Measurements from ENCODE around the gene THSD4. TPM values are rescaled to one million over a fixed set of nuclear protein-coding genes. Genes with fewer than 3 reads are reported as not detected.

THSD4 gene
- total and polyA plus RNA-seq, 2 experiments from 2014 or later = 5.1 to 25.5 TPM

DNA sequence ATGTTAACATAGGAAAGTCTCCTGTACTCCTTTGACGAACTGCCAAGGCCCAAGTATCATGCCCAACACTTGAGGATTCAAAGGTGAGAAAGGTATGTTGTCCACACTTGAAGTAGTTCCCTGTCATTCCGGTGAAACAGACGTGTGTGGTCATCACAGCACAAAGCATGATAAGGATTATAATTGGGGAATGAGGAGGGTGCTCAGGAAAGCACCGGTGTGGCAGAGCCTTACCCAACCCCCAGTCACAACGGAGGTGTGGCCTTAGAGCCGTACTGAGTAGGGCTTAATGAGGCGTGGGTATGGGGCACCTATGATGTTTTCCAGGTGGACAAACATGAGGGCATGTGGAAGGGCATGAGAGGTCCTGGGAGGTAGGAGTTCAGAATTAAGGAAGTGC, 492.1 kb downstream of the THSD4 start:
- H3K9me3 ChIP-seq (ENCODE audit: low read depth) = no peaks in the 10 kb centered on the region
- H3K27ac ChIP-seq = no peak overlapping the region
- no peak for DNase-seq (ENCODE audit: low read depth in 1 of 2, low spot score in 1 of 2)
- TF ChIP-seq, protein P1, sequence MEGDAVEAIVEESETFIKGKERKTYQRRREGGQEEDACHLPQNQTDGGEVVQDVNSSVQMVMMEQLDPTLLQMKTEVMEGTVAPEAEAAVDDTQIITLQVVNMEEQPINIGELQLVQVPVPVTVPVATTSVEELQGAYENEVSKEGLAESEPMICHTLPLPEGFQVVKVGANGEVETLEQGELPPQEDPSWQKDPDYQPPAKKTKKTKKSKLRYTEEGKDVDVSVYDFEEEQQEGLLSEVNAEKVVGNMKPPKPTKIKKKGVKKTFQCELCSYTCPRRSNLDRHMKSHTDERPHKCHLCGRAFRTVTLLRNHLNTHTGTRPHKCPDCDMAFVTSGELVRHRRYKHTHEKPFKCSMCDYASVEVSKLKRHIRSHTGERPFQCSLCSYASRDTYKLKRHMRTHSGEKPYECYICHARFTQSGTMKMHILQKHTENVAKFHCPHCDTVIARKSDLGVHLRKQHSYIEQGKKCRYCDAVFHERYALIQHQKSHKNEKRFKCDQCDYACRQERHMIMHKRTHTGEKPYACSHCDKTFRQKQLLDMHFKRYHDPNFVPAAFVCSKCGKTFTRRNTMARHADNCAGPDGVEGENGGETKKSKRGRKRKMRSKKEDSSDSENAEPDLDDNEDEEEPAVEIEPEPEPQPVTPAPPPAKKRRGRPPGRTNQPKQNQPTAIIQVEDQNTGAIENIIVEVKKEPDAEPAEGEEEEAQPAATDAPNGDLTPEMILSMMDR (IDR thresholded peaks at IDR 0.05; ENCODE audit: low read depth, low read length) = no peak
- H3K27me3 ChIP-seq = no peaks in the 10 kb centered on the region
- no peaks in the 10 kb centered on the region for H3K4me1 ChIP-seq (ENCODE audit: low read depth)
- no peak overlapping the region for H3K4me3 ChIP-seq
- no peaks in the 10 kb centered on the region for H3K36me3 ChIP-seq

DNA sequence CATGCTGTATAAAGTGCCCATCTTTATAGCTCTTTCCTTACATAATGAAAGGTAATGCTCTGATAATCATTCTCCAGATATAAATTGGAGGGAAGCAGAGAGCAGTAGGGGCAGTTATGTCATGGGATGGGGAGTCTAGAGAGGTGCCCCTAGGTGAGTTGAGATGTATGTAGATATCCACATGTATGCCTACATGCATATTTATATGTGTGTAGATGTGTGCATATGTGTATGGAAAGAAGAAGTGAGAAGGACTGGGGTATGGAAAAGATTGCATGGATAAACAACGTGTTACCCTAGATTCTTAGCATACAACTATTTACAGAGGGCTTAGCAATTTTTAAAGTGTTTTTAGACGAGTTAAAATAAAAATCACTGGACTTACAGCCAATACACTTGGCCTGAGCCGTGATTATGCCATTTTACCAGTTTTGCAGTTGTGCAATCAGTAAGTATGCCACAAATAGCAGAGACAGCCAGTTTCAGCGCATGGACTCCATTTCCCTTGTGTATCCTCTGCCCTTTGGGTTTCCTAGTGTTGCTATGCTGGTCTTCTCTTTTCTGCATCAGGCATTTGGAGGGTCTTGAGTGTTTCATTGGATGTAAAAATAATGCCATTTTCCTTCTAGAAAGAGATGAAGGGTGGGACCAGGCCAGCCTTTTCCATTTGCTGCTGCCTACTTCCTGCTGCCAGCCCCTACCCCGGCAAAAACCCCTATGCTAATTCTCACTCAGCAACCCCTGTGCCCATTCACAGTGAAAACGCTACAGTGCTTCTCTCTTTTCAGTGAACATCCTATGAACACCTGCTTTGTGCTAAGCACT, 495.7 kb downstream of the THSD4 start:
- Histone ChIP-seq H3K4me3 (no peak overlapping the region), H3K9me3 (ENCODE audit: low read depth) (no peaks in the 10 kb centered on the region), H3K27me3 (no peaks in the 10 kb centered on the region), H3K4me1 (ENCODE audit: low read depth) (no peaks in the 10 kb centered on the region), H3K36me3 (no peaks in the 10 kb centered on the region), H3K27ac (no peak overlapping the region)
- TF ChIP-seq, protein P1 (IDR thresholded peaks at IDR 0.05; ENCODE audit: low read depth, low read length) = no peak
- no peak for DNase-seq (ENCODE audit: low read depth in 1 of 2, low spot score in 1 of 2)

DNA sequence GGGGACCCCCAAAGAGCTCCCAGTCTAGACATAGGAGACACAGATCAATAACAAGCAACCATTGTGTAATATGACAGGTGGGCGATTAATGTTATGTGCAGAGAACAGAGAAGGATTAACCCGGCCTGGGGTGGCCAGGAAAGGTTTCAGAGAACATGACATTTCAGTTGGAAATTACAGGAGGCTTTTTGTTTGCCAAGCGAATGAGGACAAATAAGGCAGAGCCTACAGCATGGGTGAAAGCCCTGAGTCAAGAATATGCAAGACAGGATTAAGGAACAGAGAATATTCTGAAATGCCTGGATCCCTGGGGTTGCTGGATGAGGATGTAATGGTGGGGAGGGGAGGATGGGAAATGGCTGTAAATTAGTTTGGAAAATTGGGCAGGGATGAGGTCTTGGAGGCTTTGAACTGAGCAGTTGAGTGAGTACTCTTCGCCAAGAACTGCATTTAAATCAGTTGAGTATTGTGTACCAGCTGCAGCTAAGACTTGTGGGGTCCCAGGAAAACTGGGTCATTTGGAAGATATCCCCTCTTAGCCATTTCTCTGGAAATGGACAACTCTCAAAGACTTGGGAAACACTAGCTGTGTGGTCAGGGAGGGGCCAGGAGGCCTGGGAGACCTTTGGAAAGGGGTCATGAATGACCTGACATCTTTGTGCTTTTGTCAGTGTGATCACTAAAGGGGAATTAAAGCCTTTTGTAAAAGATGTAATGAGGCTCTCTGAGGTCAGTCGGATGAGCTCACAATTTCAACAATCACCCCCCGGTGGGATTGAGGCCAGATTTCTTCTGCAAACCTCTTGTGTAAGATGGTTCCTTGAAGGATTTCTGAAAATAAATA, 496.5 kb downstream of the THSD4 start:
- H3K27ac ChIP-seq = no peak overlapping the region
- H3K27me3 ChIP-seq = no peaks in the 10 kb centered on the region
- TF ChIP-seq, protein P1 (IDR thresholded peaks at IDR 0.05; ENCODE audit: low read depth, low read length) = no peak
- H3K36me3 ChIP-seq = no peaks in the 10 kb centered on the region
- no peaks in the 10 kb centered on the region for H3K9me3 ChIP-seq (ENCODE audit: low read depth)
- no peaks in the 10 kb centered on the region for H3K4me1 ChIP-seq (ENCODE audit: low read depth)
- no peak overlapping the region for H3K4me3 ChIP-seq
- peak in 1 of 2 donors; percentile 10 for DNase-seq (ENCODE audit: low read depth in 1 of 2, low spot score in 1 of 2)

DNA sequence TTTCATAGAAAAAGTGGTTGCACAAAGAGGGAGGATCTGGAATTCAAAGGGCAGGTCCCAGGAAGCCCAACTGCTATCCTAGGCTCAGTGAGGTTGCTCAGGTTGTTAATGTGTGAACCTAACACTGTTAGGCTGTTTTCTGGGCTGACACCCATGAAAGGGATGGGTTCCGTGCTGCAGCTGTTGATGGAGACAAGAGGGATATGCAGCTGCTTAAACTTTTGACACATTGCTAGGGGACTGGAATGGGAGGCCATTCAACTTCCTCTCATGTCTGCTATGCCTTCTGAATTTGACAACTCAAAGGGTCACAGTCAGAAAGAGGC, 497.1 kb downstream of the THSD4 start:
- Histone ChIP-seq H3K27ac (no peak overlapping the region), H3K4me1 (ENCODE audit: low read depth) (no peaks in the 10 kb centered on the region), H3K36me3 (no peaks in the 10 kb centered on the region), H3K27me3 (no peaks in the 10 kb centered on the region), H3K4me3 (no peak overlapping the region), H3K9me3 (ENCODE audit: low read depth) (no peaks in the 10 kb centered on the region)
- TF ChIP-seq, protein P1 (IDR thresholded peaks at IDR 0.05; ENCODE audit: low read depth, low read length) = no peak
- no peak for DNase-seq (ENCODE audit: low read depth in 1 of 2, low spot score in 1 of 2)

DNA sequence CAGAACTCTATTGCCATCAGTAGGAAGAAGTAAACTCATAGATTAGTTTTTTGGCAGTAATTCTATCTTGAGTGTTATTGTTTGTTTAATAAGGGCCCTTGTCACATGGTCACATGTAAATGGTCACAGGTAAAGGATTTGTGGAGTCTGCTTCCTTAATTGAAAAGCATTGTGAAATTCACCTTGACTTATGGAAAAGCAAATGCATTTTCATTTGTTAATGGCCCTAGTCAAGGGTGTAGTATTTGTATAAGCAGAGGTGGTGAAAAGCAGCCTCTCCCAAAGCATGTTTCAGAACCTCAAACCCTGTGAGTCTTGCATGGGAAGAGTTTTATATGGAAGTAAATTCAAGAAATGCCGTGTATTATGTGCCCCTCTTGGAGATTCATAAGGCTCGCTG, 497.6 kb downstream of the THSD4 start:
- Histone ChIP-seq H3K9me3 (ENCODE audit: low read depth) (no peaks in the 10 kb centered on the region), H3K27me3 (no peaks in the 10 kb centered on the region), H3K4me3 (no peak overlapping the region), H3K36me3 (no peaks in the 10 kb centered on the region), H3K27ac (no peak overlapping the region), H3K4me1 (ENCODE audit: low read depth) (no peaks in the 10 kb centered on the region)
- TF ChIP-seq, protein P1 (IDR thresholded peaks at IDR 0.05; ENCODE audit: low read depth, low read length) = no peak
- no peak for DNase-seq (ENCODE audit: low read depth in 1 of 2, low spot score in 1 of 2)

Measured in cardiac muscle cell (in vitro differentiated cells and primary cell).